Measurements from ENCODE around the gene MICAL1.
A peak's percentile ranks its signal among the peaks of the same experiment; 100 is the strongest.

MICAL1 gene

GRCh38 chr6:109455437-109456110 lies at the start of gene MICAL1:
Gene MICAL1 (minus strand): TSS chr6:109455772. CDS start chr6:109454196, 1,576 bp downstream.
- DNase-seq (ENCODE audit: low read depth in 2 of 3, low spot score in 2 of 3) = peak in 1 of 3 experiments; percentile 54

- DNase-seq (ENCODE audit: low read depth in 2 of 3, low spot score in 2 of 3) = no peak
These were observed 48.0 kb upstream of the MICAL1 start for GRCh38 chr6:109503327-109504224.

GRCh38 chr6:109498936-109499335 lies 43.4 kb upstream of the MICAL1 start:
- no peak for DNase-seq (ENCODE audit: low read depth in 2 of 3, low spot score in 2 of 3)

GRCh38 chr6:109498052-109498451 lies 42.5 kb upstream of the MICAL1 start:
- DNase-seq (ENCODE audit: low read depth in 2 of 3, low spot score in 2 of 3) = no peak

GRCh38 chr6:109496036-109496772 lies 40.6 kb upstream of the MICAL1 start:
- no peak for DNase-seq (ENCODE audit: low read depth in 2 of 3, low spot score in 2 of 3)

GRCh38 chr6:109493865-109494264 lies 38.3 kb upstream of the MICAL1 start:
- no peak for DNase-seq (ENCODE audit: low read depth in 2 of 3, low spot score in 2 of 3)

GRCh38 chr6:109491207-109491938 lies 35.8 kb upstream of the MICAL1 start:
- no peak for DNase-seq (ENCODE audit: low read depth in 2 of 3, low spot score in 2 of 3)

- no peak for DNase-seq (ENCODE audit: low read depth in 2 of 3, low spot score in 2 of 3)
These were observed 35.1 kb upstream of the MICAL1 start for GRCh38 chr6:109490713-109491112.

GRCh38 chr6:109488001-109488400 lies 32.4 kb upstream of the MICAL1 start:
- DNase-seq (ENCODE audit: low read depth in 2 of 3, low spot score in 2 of 3) = no peak

- DNase-seq (ENCODE audit: low read depth in 2 of 3, low spot score in 2 of 3) = no peak
These were observed 30.5 kb upstream of the MICAL1 start for GRCh38 chr6:109486068-109486467.

GRCh38 chr6:109485266-109485935 lies 29.8 kb upstream of the MICAL1 start:
- no peak for DNase-seq (ENCODE audit: low read depth in 2 of 3, low spot score in 2 of 3)

GRCh38 chr6:109484122-109484521 lies 28.6 kb upstream of the MICAL1 start:
- DNase-seq (ENCODE audit: low read depth in 2 of 3, low spot score in 2 of 3) = no peak

- no peak for DNase-seq (ENCODE audit: low read depth in 2 of 3, low spot score in 2 of 3)
These were observed 28.1 kb upstream of the MICAL1 start for GRCh38 chr6:109483735-109484057.

- DNase-seq (ENCODE audit: low read depth in 2 of 3, low spot score in 2 of 3) = peak; percentile 69 to 81 (median 78)
These were observed 27.5 kb upstream of the MICAL1 start, which contains the start of gene ZBTB24 for GRCh38 chr6:109482905-109483734. Gene ZBTB24 (minus strand): TSS chr6:109483219. CDS start chr6:109482026, 1,193 bp downstream.

GRCh38 chr6:109480993-109481480 lies 25.5 kb upstream of the MICAL1 start:
- no peak for DNase-seq (ENCODE audit: low read depth in 2 of 3, low spot score in 2 of 3)

- no peak for DNase-seq (ENCODE audit: low read depth in 2 of 3, low spot score in 2 of 3)
These were observed 23.5 kb upstream of the MICAL1 start for GRCh38 chr6:109478841-109479624.

- DNase-seq (ENCODE audit: low read depth in 2 of 3, low spot score in 2 of 3) = no peak
These were observed 22.7 kb upstream of the MICAL1 start for GRCh38 chr6:109478222-109478805.

GRCh38 chr6:109477725-109478124 lies 22.2 kb upstream of the MICAL1 start:
- no peak for DNase-seq (ENCODE audit: low read depth in 2 of 3, low spot score in 2 of 3)
